HEK293T (cell line): ENCODE results near the gene CD4.

Source experiments
- CTCF ChIA-PET: fragments of 350-600 bp; formaldehyde crosslinking; extraction: SDS; loops from one replicate; lab custom pipeline; 2021; ENCODE audit warnings: antibody characterized with exemption, inconsistent platforms; lab: Yijun Ruan, JAX
- POLR2A ChIA-PET: fragments of 350-600 bp; formaldehyde crosslinking; extraction: SDS; loops from one replicate; lab custom pipeline; 2020; ENCODE audit warnings: antibody characterized with exemption, inconsistent platforms; lab: Yijun Ruan, JAX
- DNase-seq: peaks from one replicate; pipeline ENCODE4 v3.0.0; 2012; ENCODE audit warnings: mixed read lengths; ENCODE audit errors: extremely low spot score
- ARNT ChIP-seq: fragments of 450-650 bp; IDR thresholded peaks from 2 replicates; pipeline ENCODE4 v1.6.1; 2017; ENCODE audit warnings: mild to moderate bottlenecking
- BHLHE40 ChIP-seq: fragments of 450-650 bp; IDR thresholded peaks from 2 replicates; pipeline ENCODE4 v1.6.1; 2016; ENCODE audit warnings: mild to moderate bottlenecking, moderate library complexity, borderline replicate concordance
- CTBP1 ChIP-seq: fragments of 450-650 bp; IDR thresholded peaks from 2 replicates; pipeline ENCODE4 v1.6.1; 2016; ENCODE audit warnings: borderline replicate concordance
- ELF4 ChIP-seq: fragments of 450-650 bp; IDR thresholded peaks from 2 replicates; pipeline ENCODE4 v1.6.1; 2017; ENCODE audit warnings: antibody characterized with exemption
- FOXA1 ChIP-seq: fragments of 450-650 bp; IDR thresholded peaks from 2 replicates; pipeline ENCODE4 v1.6.1; 2016; ENCODE audit warnings: mild to moderate bottlenecking
- FOXK2 ChIP-seq: fragments of 450-650 bp; IDR thresholded peaks from 2 replicates; pipeline ENCODE4 v1.6.1; 2016; ENCODE audit warnings: mild to moderate bottlenecking
- FOXM1 ChIP-seq: fragments of 450-650 bp; IDR thresholded peaks from 2 replicates; pipeline ENCODE4 v1.6.1; 2017; ENCODE audit warnings: mild to moderate bottlenecking, borderline replicate concordance
- HDGF ChIP-seq: fragments of 450-650 bp; IDR thresholded peaks from 2 replicates; pipeline ENCODE4 v1.6.1; 2017; ENCODE audit warnings: antibody characterized with exemption, borderline replicate concordance
- L3MBTL2 ChIP-seq: fragments of 450-650 bp; conservative IDR thresholded peaks from 2 replicates; pipeline ENCODE4 v1.6.1; 2016; ENCODE audit warnings: mild to moderate bottlenecking
- LEF1 ChIP-seq: fragments of 450-650 bp; IDR thresholded peaks from 2 replicates; pipeline ENCODE4 v1.6.1; 2017; ENCODE audit warnings: mild to moderate bottlenecking, borderline replicate concordance
- NFRKB ChIP-seq: fragments of 450-650 bp; IDR thresholded peaks from 2 replicates; pipeline ENCODE4 v1.6.1; 2016; ENCODE audit warnings: mild to moderate bottlenecking, moderate library complexity
- PKNOX1 ChIP-seq: fragments of 450-650 bp; IDR thresholded peaks from 2 replicates; pipeline ENCODE4 v1.6.1; 2016
- SP1 ChIP-seq: fragments of 450-650 bp; IDR thresholded peaks from 2 replicates; pipeline ENCODE4 v1.6.1; 2017
- SUZ12 ChIP-seq: fragments of 450-650 bp; IDR thresholded peaks from 2 replicates; pipeline ENCODE4 v1.6.1; 2016; ENCODE audit warnings: mild to moderate bottlenecking
- TARDBP ChIP-seq: fragments of 450-650 bp; IDR thresholded peaks from 2 replicates; pipeline ENCODE4 v1.6.1; 2016
- ZNF384 ChIP-seq: fragments of 450-650 bp; IDR thresholded peaks from 2 replicates; pipeline ENCODE4 v1.6.1; 2016

The CD4 gene

GRCh38 chr12:6791931-6792520 is 2.7 kb downstream of the CD4 start:
- ChIA-PET CTCF (interaction anchor here (2.1 kb wide), 1 partner anchor 25 kb away, joined by 5 read pairs; no protein-coding TSS in a partner anchor), POLR2A (interaction anchor here (0.8 to 1.5 kb wide), 5 partner anchors 19 to 103 kb away, joined by 3 to 10 read pairs (median 3); partner anchors contain the start of genes GPR162, PTMS and ZNF384)
- no peak for DNase-seq
- TF ChIP-seq NFRKB (no peak), TARDBP (no peak), FOXA1 (no peak), ARNT (no peak)

- TF ChIP-seq ELF4 (no peak), PKNOX1 (no peak), SP1 (no peak)
- ChIA-PET POLR2A (interaction anchor here (0.8 to 1.5 kb wide), 5 partner anchors 19 to 103 kb away, joined by 3 to 10 read pairs (median 3); partner anchors contain the start of genes GPR162, PTMS and ZNF384), CTCF (interaction anchor here (0.8 to 2.1 kb wide), 3 partner anchors 12 to 39 kb away, joined by 3 to 7 read pairs (median 5); partner anchors contain the start of gene MLF2)
- DNase-seq, result no peak
Observed at GRCh38 chr12:6792522-6793201, 3.3 kb downstream of the CD4 start.

- DNase-seq, result no peak
- CTCF ChIA-PET, result no interaction called here
- TF ChIP-seq LEF1 (no peak), FOXK2 (no peak), ARNT (no peak), BHLHE40 (no peak), SP1 (no peak), TARDBP (no peak), PKNOX1 (no peak), L3MBTL2 (no peak), FOXA1 (no peak), SUZ12 (no peak), ZNF384 (no peak), FOXM1 (no peak), ELF4 (no peak), CTBP1 (no peak), NFRKB (no peak), HDGF (no peak)
- POLR2A ChIA-PET, result interaction anchor here (2.0 kb wide), 1 partner anchor 42 kb away, joined by 10 read pairs; the partner anchor contains the start of gene MLF2
Observed at GRCh38 chr12:6795088-6795487, 5.8 kb downstream of the CD4 start.

- POLR2A ChIA-PET, result interaction anchor here (1.1 to 2.0 kb wide), 3 partner anchors 30 to 44 kb away, joined by 3 to 10 read pairs (median 3); partner anchors contain the start of genes MLF2 and P3H3
Observed at GRCh38 chr12:6796576-6796975, 7.2 kb downstream of the CD4 start.

GRCh38 chr12:6799147-6799546 is 9.8 kb downstream of the CD4 start:
- ChIA-PET POLR2A (no interaction called here), CTCF (no interaction called here)
- DNase-seq, result no peak
- TF ChIP-seq LEF1 (no peak), PKNOX1 (peak; percentile 74), HDGF (no peak)

More at GRCh38 chr12:6796576-6796975, 7.2 kb downstream of the CD4 start:
- TF ChIP-seq FOXA1, result no peak
- no peak for TF ChIP-seq SUZ12
- no peak for TF ChIP-seq SP1
- TF ChIP-seq FOXK2, result no peak
- TF ChIP-seq ZNF384, result no peak
- no peak for TF ChIP-seq CTBP1
- no peak for TF ChIP-seq NFRKB
- TF ChIP-seq BHLHE40, result no peak
- no peak for TF ChIP-seq HDGF
- no peak for TF ChIP-seq L3MBTL2
- no peak for TF ChIP-seq PKNOX1
- no peak for TF ChIP-seq LEF1
- TF ChIP-seq TARDBP, result no peak
- TF ChIP-seq ELF4, result no peak
- CTCF ChIA-PET, result interaction anchor here (0.6 to 1.4 kb wide), 2 partner anchors 13 to 18 kb away, joined by 4 to 8 read pairs; no protein-coding TSS in a partner anchor
- no peak for DNase-seq
